Muscle of arm (tissue), 14 donors: ENCODE measurements around the gene PCNX3. TPM values are rescaled to one million over a fixed set of nuclear protein-coding genes. Genes with fewer than 3 reads are reported as not detected.

Experiments
- DNase-seq: peaks from one replicate; pipeline ENCODE4 v3.0.0-alpha.2; 2013
- long read RNA-seq, 11 donors: transcript quantifications; one replicate each; lab custom pipeline, GENCODE V29; 2026
- polyA plus RNA-seq, 12 donors: library from polyadenylated mRNA; unstranded; fragments of 120-200 nt; gene quantifications; one replicate each; pipeline ENCODE4 v1.2.1, GENCODE V29; 2013; ENCODE audit not compliant: insufficient read length in 12 of 12

Gene PCNX3
- 100 to 1,000 TPM in 1 of 12 donors, 10 to 100 TPM in 10, 1 to 10 TPM in 1; 9.8 to 155 (median 15.6) TPM for polyA plus RNA-seq
- long read RNA-seq, donor 1, partial matches to known transcripts = 7 of 8 reads
- long read RNA-seq, donor 1, other reads (novel, unspliced or antisense) = 0 of 8 reads
- long read RNA-seq, donor 2 = 0 reads
- long read RNA-seq, donor 3 = 0 reads
- long read RNA-seq, donor 4 = 0 reads
- long read RNA-seq, donor 5 = 0 reads
- long read RNA-seq, donor 6, partial matches to known transcripts = 6 of 6 reads
- long read RNA-seq, donor 6, other reads (novel, unspliced or antisense) = 0 of 6 reads
- long read RNA-seq, donor 7 = 0 reads
- long read RNA-seq, donor 8 = 0 reads
- long read RNA-seq, donor 9 = 0 reads
- long read RNA-seq, donor 10, full-length matches to known transcripts = 2 of 2 reads
- long read RNA-seq, donor 10, partial matches to known transcripts = 0 of 2 reads
- long read RNA-seq, donor 10, other reads (novel, unspliced or antisense) = 0 of 2 reads
- long read RNA-seq, donor 11 = 0 reads

GRCh38 chr11:65615229-65615949, at the start of gene PCNX3:
Gene PCNX3, plus strand, starts transcription at chr11:65615776. Its CDS starts 536 bp downstream, at chr11:65616312.
- peak; percentile 100 for DNase-seq

- no peak for DNase-seq
Measured at GRCh38 chr11:65569164-65569972, 46.2 kb upstream of the PCNX3 start.

GRCh38 chr11:65569973-65570918, 45.3 kb upstream of the PCNX3 start, which contains the start of gene ZNRD2:
Gene ZNRD2, plus strand, starts transcription at chr11:65570477. Its CDS starts 15 bp downstream, at chr11:65570492.
- peak; percentile 97 for DNase-seq

- DNase-seq = no peak
Measured at GRCh38 chr11:65571420-65571819, 44.2 kb upstream of the PCNX3 start.

GRCh38 chr11:65571940-65572339, 43.6 kb upstream of the PCNX3 start:
- DNase-seq = no peak

GRCh38 chr11:65572356-65573051, 43.1 kb upstream of the PCNX3 start, which contains the start of gene FAM89B:
Gene FAM89B, plus strand, starts transcription at chr11:65572538. Its CDS starts 132 bp downstream, at chr11:65572670.
- DNase-seq = peak; percentile 94

GRCh38 chr11:65573391-65574079, 42.0 kb upstream of the PCNX3 start:
- DNase-seq = no peak

GRCh38 chr11:65574109-65574810, 41.3 kb upstream of the PCNX3 start:
- DNase-seq = peak; percentile 94

GRCh38 chr11:65574811-65575567, 40.6 kb upstream of the PCNX3 start:
- DNase-seq = no peak

GRCh38 chr11:65575568-65576231, 39.9 kb upstream of the PCNX3 start, which contains the start of gene EHBP1L1:
Gene EHBP1L1, plus strand, starts transcription at chr11:65576053. Its CDS starts 250 bp downstream, at chr11:65576303.
- no peak for DNase-seq

- no peak for DNase-seq
Measured at GRCh38 chr11:65576232-65576866, 39.2 kb upstream of the PCNX3 start.

- DNase-seq = no peak
Measured at GRCh38 chr11:65576867-65577755, 38.5 kb upstream of the PCNX3 start.

GRCh38 chr11:65577756-65578109, 37.8 kb upstream of the PCNX3 start:
- DNase-seq = no peak

- no peak for DNase-seq
Measured at GRCh38 chr11:65578134-65578533, 37.4 kb upstream of the PCNX3 start.

- DNase-seq = no peak
Measured at GRCh38 chr11:65578667-65579066, 36.9 kb upstream of the PCNX3 start.

- no peak for DNase-seq
Measured at GRCh38 chr11:65579291-65579690, 36.3 kb upstream of the PCNX3 start.
